DND-41 (cell line): ENCODE results near the gene ATOX1.

ENCODE experiments used
- ATAC-seq: fragments of 200-7000 bp; cut with Tn5 transposase; 3 replicates; pipeline ENCODE4 v1.9.1; 2021; ENCODE audit warnings: low read depth; ENCODE audit not compliant: insufficient read depth
- DNase-seq: peaks from one replicate; pipeline ENCODE4 v3.0.0-alpha.2; 2020
- H2AFZ ChIP-seq: 2 replicates; pipeline ENCODE4 v1.6.0; 2012; ENCODE audit warnings: low read depth, low read length
- H3K27ac ChIP-seq: 2 replicates; pipeline ENCODE4 v1.5.1; 2012; ENCODE audit warnings: low read length, inconsistent platforms
- H3K27me3 ChIP-seq: fragments of 200-600 bp; sonication (generic); 2 replicates; pipeline ENCODE4 v1.6.0; 2012; ENCODE audit warnings: low read length, mild to moderate bottlenecking, inconsistent platforms; ENCODE audit not compliant: insufficient read depth, poor library complexity
- H3K36me3 ChIP-seq: 2 replicates; pipeline ENCODE4 v1.5.1; 2012; ENCODE audit warnings: low read length, inconsistent platforms; ENCODE audit not compliant: insufficient read depth
- H3K4me1 ChIP-seq: 2 replicates; pipeline ENCODE4 v1.5.1; 2012; ENCODE audit warnings: mild to moderate bottlenecking, low read length; ENCODE audit not compliant: insufficient read depth
- H3K4me2 ChIP-seq: 2 replicates; pipeline ENCODE4 v1.6.0; 2012; ENCODE audit warnings: mild to moderate bottlenecking, moderate library complexity, low read length, inconsistent platforms; ENCODE audit not compliant: insufficient read depth
- H3K4me3 ChIP-seq, 2 experiments: fragments of 200-600 bp in 1 of 2; shearing (Covaris generic) in 1 of 2; 2 replicates each; pipeline ENCODE4 v1.5.1; 2012 to 2016; ENCODE audit warnings: inconsistent platforms in 2 of 2, low read length in 2 of 2, mild to moderate bottlenecking in 2 of 2, low read depth in 1 of 2, moderate library complexity in 1 of 2
- H3K79me2 ChIP-seq: 2 replicates; pipeline ENCODE4 v1.6.0; 2012; ENCODE audit warnings: low read length, inconsistent platforms; ENCODE audit not compliant: insufficient read depth
- H3K9ac ChIP-seq: 2 replicates; pipeline ENCODE4 v1.6.0; 2012; ENCODE audit warnings: low read depth, mild to moderate bottlenecking, inconsistent platforms, low read length, moderate library complexity
- H3K9me3 ChIP-seq: 2 replicates; pipeline ENCODE4 v1.5.1; 2012; ENCODE audit warnings: low read length, moderate library complexity, mild to moderate bottlenecking, inconsistent platforms; ENCODE audit not compliant: insufficient read depth, severe bottlenecking
- H4K20me1 ChIP-seq: 2 replicates; pipeline ENCODE4 v1.6.0; 2012; ENCODE audit warnings: low read length; ENCODE audit not compliant: insufficient read depth
- CTCF ChIP-seq: IDR thresholded peaks from 2 replicates; pipeline ENCODE4 v1.5.1; 2012; ENCODE audit warnings: borderline replicate concordance, low read length, moderate library complexity, mild to moderate bottlenecking; ENCODE audit not compliant: poor library complexity, severe bottlenecking; ENCODE audit errors: extremely low read depth
- EZH2 ChIP-seq: IDR thresholded peaks from 3 replicates; pipeline ENCODE4 v1.6.1; 2012; ENCODE audit warnings: borderline replicate concordance, low read depth, mild to moderate bottlenecking, moderate library complexity, low read length, inconsistent platforms; ENCODE audit not compliant: severe bottlenecking

The ATOX1 gene

GRCh38 chr5:151799407-151799806, 41.0 kb upstream of the ATOX1 start:
- Histone ChIP-seq H3K27ac (no peak overlapping the region), H3K27me3 (no peaks in the 10 kb centered on the region), H3K4me1 (no peaks in the 10 kb centered on the region), H3K9me3 (no peaks in the 10 kb centered on the region), H3K36me3 (peaks cover 96% of the 10 kb centered on the region), H3K9ac (no peak overlapping the region), H2AFZ (no peak overlapping the region), H3K4me3 (no peak overlapping the region), H3K4me2 (no peak overlapping the region), H3K79me2 (peaks cover 71% of the 10 kb centered on the region), H4K20me1 (peaks cover 59% of the 10 kb centered on the region)
- no peak for ATAC-seq
- TF ChIP-seq CTCF = no peak
- TF ChIP-seq EZH2 = no peak
- DNase-seq = no peak

GRCh38 chr5:151798674-151799073, 40.2 kb upstream of the ATOX1 start:
- Histone ChIP-seq H3K9ac (no peak overlapping the region), H3K36me3 (peaks cover 96% of the 10 kb centered on the region), H2AFZ (no peak overlapping the region), H3K4me2 (no peak overlapping the region), H4K20me1 (peaks cover 62% of the 10 kb centered on the region), H3K9me3 (no peaks in the 10 kb centered on the region), H3K4me3 (no peak overlapping the region), H3K27ac (no peak overlapping the region), H3K27me3 (no peaks in the 10 kb centered on the region), H3K4me1 (no peaks in the 10 kb centered on the region), H3K79me2 (peaks cover 75% of the 10 kb centered on the region)
- TF ChIP-seq CTCF = no peak
- no peak for TF ChIP-seq EZH2
- DNase-seq (no peak), ATAC-seq (no peak)

- Histone ChIP-seq H3K9me3 (no peaks in the 10 kb centered on the region), H2AFZ (no peak overlapping the region), H3K27me3 (no peaks in the 10 kb centered on the region), H3K4me1 (no peaks in the 10 kb centered on the region), H3K36me3 (peaks cover 97% of the 10 kb centered on the region), H3K79me2 (peaks cover 92% of the 10 kb centered on the region), H3K9ac (no peak overlapping the region), H3K27ac (no peak overlapping the region), H4K20me1 (peaks cover 80% of the 10 kb centered on the region), H3K4me2 (no peak overlapping the region), H3K4me3 (no peak overlapping the region)
- ATAC-seq = no peak
- no peak for DNase-seq
- TF ChIP-seq CTCF = no peak
- TF ChIP-seq EZH2 = no peak
These were observed 37.0 kb upstream of the ATOX1 start for GRCh38 chr5:151795426-151795825.

DNA sequence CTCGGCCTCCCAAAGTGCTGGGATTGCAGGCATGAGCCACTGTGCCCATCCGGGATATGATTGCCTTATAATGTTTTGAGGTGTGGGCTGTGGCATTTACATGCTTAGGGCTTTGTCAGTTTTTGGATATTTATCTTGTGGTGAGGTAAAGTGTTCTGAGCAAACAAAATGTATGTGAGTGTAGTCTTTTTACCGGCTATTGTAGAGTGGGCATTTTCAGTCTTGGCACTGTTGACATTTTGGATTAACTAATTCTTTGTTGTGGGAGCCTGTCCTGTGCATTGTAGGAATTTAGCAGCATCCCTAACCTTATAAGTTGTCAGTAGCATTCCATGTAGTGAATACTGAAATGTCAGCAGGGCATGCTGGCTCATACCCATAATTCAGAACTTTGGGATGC, 34.9 kb upstream of the ATOX1 start:
- H3K27me3 ChIP-seq = no peaks in the 10 kb centered on the region
- TF ChIP-seq EZH2 (no peak), CTCF (no peak)
- no peak overlapping the region for H3K4me2 ChIP-seq
- DNase-seq (no peak), ATAC-seq (no peak)
- H3K79me2 ChIP-seq = peaks cover 97% of the 10 kb centered on the region
- peaks cover 84% of the 10 kb centered on the region for H4K20me1 ChIP-seq
- no peak overlapping the region for H2AFZ ChIP-seq
- no peaks in the 10 kb centered on the region for H3K9me3 ChIP-seq
- no peak overlapping the region for H3K27ac ChIP-seq
- no peaks in the 10 kb centered on the region for H3K4me1 ChIP-seq
- no peak overlapping the region for H3K4me3 ChIP-seq
- no peak overlapping the region for H3K9ac ChIP-seq
- peaks cover 98% of the 10 kb centered on the region for H3K36me3 ChIP-seq
